Left ventricle myocardium superior (tissue), 1 donor: Measurements from ENCODE around the gene RNU1-4. TPM values are rescaled to one million over a fixed set of nuclear protein-coding genes. Genes with fewer than 3 reads are reported as not detected.
A peak's percentile ranks its signal among the peaks of the same experiment; 100 is the strongest.
"Not testable (repeated sequence)": the region's sequence is repeated elsewhere in the genome, so short reads cannot be mapped to it uniquely, and the experiment has no call there.

Experiments used
- ATAC-seq: fragments of 200-7000 bp; cut with Tn5 transposase; one replicate; pipeline ENCODE4 v1.9.1; 2020; ENCODE audit warnings: mild to moderate bottlenecking, moderate library complexity
- DNase-seq: peaks from one replicate; pipeline ENCODE4 v3.0.0-alpha.2; 2020
- intact Hi-C: fragments of 100-400 bp; cut with micrococcal nuclease; formaldehyde crosslinking; loops from one replicate; pipeline ENCODE4 v1.11.0; 2022
- total RNA-seq: library from RNA; stranded (reverse); fragmentation: NEBNext Ultra II Directional; extraction: Animal tissue kit (Norgen Biotek cat#: 25700); gene quantifications from one replicate; pipeline ENCODE4 v1.2.1, GENCODE V29; 2021
- donor health status: DM: no; HTN: yes; CAD: no; lungs with severe emphysema.

Gene RNU1-4
- total RNA-seq, 1 donor from 2014 or later = 4,234 TPM

DNA sequence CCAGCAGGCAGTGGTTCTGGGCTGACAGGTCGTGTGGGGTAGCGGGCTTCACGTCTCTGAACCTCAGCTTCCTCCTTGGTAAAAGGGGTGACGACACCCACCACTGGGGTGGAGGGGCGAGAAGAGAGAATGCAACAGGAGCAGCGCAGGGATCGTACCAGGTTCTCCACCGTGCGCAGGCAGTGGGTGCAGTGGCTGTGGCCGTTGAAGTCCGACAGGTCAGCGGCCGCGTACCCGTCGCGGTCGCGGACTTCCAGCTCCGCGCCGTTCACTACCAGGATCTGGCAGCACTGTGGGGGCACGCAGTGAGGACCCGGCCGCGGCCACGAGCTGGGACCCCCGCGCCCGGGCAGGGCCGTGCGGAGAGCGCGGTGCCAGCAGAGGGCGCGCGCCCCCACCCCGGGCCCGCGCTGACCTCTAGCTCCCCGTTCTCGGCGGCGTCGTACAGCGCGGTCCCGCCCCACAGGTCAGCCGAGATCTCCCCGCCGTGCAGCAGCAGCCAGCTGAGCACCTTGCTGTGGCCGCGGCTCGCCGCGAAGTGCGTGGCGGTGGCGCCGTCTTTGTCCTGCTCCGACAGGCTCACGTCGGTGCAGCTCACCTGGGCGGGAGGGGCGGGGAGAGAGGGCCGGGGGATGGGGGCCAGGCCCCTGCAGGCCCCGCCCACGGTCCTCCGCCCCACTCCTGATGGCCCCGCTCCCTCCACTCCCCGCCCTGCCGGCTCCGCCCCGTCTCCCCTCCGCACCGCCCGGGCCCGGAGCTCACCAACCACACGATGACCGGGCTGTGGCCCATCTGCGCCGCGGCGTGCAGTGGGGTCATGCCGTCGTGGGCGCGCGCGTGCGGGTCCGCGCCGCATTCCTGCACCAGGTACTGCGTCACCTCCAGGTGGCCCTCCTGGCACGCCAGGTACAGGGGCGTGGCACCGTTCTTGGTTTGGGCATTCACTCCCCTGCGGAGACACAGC is 32.9 kb upstream of the RNU1-4 start:
- ATAC-seq, DNase-seq, intact Hi-C loops: not testable (repeated sequence)

- intact Hi-C loops, DNase-seq, ATAC-seq: not testable (repeated sequence)
Measured at GRCh38 chr1:16708704-16709103, 31.6 kb upstream of the RNU1-4 start.

GRCh38 chr1:16709659-16710087 is 30.6 kb upstream of the RNU1-4 start:
- DNase-seq, intact Hi-C loops: not testable (repeated sequence)
- peak; percentile 75 for ATAC-seq

- intact Hi-C loops, DNase-seq, ATAC-seq: not testable (repeated sequence)
Measured at GRCh38 chr1:16710618-16711017, 29.7 kb upstream of the RNU1-4 start.

GRCh38 chr1:16712131-16712530 is 28.2 kb upstream of the RNU1-4 start:
- ATAC-seq, intact Hi-C loops, DNase-seq: not testable (repeated sequence)

- ATAC-seq = not testable (repeated sequence)
Measured at GRCh38 chr1:16712582-16712981, 27.7 kb upstream of the RNU1-4 start.

GRCh38 chr1:16712984-16713383 is 27.3 kb upstream of the RNU1-4 start:
- intact Hi-C loops, DNase-seq, ATAC-seq: not testable (repeated sequence)

More at GRCh38 chr1:16712582-16712981, 27.7 kb upstream of the RNU1-4 start:
- intact Hi-C loops, DNase-seq: not testable (repeated sequence)

GRCh38 chr1:16713480-16713879 is 26.8 kb upstream of the RNU1-4 start:
- DNase-seq, intact Hi-C loops, ATAC-seq: not testable (repeated sequence)

DNA sequence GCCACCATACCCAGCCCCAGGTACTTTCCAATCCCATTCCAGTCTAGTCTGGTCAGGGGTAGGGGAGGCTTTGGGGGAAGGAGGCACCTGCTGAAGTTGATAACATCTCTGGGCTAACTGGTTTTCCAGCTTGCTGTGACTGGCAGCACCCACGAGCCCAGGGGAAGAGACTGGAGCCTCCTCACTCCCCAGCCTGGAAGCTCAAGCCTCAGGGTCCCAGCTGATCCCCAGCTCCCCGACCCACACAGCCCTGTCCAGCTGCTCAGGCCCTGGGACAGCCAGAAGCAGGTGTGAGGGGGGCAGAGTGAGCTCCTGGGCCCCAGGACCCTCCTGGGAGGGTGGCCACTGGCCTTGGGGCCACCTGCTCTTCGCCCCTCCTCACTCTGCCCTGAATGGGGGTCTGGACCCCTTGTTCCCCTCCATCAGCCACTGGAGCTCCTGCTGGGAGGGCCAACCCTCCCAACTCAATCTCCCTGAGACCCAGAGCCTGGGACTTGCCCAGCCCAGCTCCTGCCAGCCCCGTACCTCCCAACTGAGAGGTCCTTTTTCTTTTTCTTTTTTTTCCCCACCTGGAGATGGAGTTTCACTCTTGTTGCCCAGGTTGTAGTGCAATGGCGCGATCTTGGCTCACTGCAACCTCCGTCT is 23.5 kb upstream of the RNU1-4 start:
- ATAC-seq (no peak), DNase-seq (no peak)
- intact Hi-C loops = no loop called here

GRCh38 chr1:16717336-16718098 is 22.8 kb upstream of the RNU1-4 start:
- DNase-seq (peak; percentile 25), ATAC-seq (peak; percentile 35)
- intact Hi-C loops = no loop called here

DNA sequence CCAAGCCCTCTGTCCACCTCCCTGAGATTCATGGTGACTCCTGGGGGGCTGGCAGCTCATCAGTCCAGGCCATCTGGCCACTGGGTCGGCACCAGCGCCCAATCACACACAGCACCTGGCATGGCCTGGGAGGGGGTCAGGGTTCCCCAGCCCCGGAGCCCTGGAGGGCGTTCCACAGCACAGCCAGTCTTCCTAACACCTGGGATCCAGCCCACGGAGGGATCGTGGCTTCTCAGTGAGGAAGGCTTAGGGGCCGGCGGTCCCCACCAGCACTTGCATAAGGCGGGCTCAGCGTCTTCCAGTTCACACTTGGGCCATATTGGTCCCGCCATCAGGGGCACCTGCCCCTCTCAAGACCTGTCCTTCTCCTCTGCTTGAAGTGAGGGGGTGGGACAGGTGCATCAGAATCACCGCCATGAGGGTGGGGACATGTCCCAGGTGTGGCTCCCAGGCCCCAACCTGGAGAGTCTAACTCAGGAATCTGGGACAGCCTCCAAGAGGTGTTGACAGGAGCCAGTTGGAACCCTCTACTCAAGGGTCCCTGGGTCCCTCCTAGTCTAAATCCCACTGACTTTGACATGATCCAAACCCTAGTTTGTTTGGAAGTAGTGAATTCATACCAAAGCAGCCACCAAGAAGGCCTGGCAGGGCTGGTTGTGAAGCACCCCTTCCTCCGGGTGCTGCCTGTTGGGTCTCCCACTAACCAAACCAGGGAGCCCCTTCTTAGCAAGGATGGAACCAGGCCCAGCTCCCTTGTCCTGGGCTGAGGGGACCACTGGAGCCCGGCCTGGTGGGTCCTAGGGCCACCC is 22.0 kb upstream of the RNU1-4 start:
- intact Hi-C loops, DNase-seq, ATAC-seq: not testable (repeated sequence)

DNA sequence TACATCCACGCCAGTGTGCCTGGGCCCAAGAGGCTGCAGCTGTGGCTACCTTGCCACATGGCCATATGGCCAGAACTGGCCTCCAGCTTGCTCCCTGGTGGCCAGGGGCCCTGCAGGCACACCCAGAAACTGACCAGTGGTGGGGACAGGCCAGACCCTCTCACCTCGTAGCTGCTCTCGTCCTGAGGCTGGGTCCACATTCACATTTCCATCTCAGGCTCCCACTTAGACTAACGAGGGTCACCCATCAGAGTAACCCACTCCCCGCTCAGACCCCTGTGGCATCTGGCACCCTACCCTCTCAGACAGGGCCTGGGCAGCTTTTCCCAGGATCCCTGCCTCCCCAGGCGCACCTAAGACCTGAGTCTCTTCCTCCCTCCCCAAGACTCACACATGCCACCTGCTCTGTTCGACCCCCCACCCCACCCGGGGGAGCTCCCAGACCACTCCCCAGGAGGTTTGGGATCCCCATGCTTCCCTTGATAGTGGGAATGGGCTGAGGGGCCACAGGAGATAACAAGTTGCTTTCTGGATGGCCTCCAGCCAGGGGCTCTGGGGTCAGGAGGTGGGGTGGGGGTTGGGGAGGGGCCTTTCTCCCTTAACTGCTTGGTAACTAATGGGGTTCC is 21.3 kb upstream of the RNU1-4 start:
- no peak for ATAC-seq
- DNase-seq = no peak
- intact Hi-C loops = no loop called here

DNA sequence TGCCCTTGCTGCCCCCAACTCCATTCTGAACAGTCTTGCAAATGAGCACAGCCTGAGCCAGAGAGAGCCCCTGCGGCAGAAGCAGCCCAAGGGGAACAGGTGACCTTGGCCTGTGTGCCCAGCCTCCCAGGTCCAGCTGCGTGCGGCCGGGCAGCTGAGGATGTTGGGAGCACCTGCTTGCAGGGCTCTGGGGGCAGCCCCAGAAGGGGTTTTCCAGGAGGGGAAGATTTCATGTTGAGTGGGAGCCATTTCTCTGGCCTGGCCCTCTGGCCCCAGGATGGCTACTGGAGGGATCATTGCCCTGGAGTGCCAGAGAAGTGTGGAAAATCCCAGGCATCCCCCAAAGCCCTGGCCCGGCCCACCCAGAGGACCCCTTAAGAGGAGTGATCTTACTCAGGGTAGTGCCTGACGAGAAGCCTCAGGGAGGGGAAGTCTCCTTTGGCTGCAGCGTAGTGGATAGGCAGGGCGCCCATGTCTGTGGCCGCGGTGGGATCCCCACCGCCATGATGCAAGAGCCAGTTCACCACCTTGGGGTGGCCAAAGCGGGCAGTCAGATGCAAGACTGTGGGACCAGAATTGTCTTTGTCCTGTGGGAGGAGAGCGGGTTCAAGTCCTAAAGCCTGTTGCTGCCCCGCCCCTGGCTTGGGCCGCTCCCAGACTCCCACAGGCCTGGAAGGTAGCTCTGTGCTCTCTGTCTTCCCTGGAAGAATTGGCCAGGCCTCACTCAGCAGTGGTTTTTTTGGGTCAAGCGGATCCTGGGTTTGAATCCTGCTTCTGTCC is 20.6 kb upstream of the RNU1-4 start:
- peak; percentile 21 for DNase-seq
- intact Hi-C loops = no loop called here
- no peak for ATAC-seq

- DNase-seq (no peak), ATAC-seq (no peak)
- intact Hi-C loops = no loop called here
Measured at GRCh38 chr1:16720351-16721223, 19.7 kb upstream of the RNU1-4 start.

DNA sequence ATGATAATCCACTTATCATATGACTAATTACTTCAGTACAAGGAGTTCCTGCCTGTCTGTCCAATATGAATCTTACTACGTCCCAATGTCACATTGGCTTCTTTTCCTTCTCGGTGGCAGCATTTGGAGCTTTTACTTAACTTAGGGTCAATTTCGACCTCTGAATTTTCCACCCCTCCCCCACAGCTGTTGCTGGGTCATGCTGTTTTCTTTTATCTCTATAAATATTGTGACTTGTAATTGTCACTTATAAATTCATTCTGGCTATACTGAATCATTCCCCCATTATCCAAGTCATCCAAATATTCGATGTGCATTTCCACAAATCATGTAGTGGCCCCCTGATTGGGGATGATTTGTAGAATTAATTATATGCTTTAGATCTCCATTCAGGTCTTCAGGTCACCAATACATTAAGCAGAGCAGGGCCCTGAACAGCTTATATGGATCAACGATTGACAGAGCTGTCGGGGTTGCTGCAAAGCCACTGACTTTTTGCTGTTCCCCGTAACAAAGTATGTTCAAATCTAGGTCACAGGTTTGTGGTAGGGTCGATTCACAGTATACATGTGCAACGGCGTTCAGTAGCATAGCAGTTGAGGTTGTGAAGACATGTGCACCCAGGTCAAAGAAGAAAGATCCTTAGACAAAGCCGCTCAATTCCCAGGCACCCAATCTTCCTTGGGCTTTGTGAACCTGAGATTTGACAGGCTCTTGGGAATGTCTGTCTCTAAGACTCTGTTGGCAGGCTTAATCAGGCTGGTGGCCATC is 18.3 kb upstream of the RNU1-4 start:
- intact Hi-C loops = no loop called here
- DNase-seq = no peak
- no peak for ATAC-seq
